Daoy (cell line): Measurements from ENCODE around the gene SLC7A8. TPM values are rescaled to one million over a fixed set of nuclear protein-coding genes. Genes with fewer than 3 reads are reported as not detected.

ENCODE experiments used
- DNase-seq: peaks from one replicate; pipeline ENCODE4 v3.0.0-alpha.2; 2015; ENCODE audit warnings: low read depth
- total RNA-seq: library from RNA; depleted of rRNA; stranded (reverse); fragments of >200 nt; shearing (Covaris generic); gene quantifications from 2 replicates; pipeline ENCODE4 v1.2.3, GENCODE V29; 2014

SLC7A8 gene
- total RNA-seq, 1 experiment from 2014 or later = 0.91 TPM

DNA sequence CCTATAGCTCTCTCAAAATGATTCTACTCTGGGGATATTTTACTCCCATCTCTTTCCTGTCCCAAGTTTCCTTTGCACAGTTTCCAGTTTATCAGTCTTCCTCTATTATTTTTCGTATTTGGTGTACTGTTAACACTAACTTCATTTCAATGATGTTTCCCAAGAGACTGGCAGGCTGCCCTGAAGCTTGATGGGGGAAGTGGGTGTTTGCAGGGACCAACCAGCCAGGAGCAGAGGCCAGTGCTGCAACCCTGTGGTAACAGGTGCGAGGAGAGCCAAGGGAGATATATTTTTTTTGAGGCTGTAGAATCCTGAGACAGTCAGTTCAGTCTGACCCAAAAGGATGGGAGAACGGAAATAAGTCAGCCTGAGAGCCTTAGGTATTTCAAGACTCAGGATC, 52.6 kb downstream of the SLC7A8 start:
- no peak for DNase-seq

DNA sequence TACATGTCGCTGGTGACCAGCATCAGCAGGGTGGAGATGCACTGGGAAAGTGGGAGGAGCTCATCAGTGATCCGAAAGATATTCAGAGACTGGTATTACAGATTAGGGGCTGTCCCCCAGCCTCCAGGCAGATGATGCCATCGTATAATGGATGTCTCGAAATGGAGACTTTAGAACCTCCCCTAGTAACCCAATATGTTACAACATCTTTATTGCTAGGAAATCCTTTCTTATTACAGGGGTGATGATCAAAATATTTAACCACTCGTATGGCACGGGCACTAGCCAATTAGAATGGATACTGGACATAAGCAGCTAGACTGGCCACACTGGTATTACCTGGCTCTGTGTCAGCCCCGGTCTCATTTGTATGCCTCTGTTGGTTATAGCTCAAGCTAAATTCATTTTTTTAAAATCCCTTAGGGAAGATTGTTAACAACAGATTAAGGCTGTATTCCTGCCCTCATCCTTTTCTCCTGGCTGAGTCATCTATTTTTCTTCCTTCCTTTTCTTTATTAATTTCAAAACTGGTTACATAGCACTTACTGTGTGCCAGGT, 53.6 kb downstream of the SLC7A8 start:
- no peak for DNase-seq

DNA sequence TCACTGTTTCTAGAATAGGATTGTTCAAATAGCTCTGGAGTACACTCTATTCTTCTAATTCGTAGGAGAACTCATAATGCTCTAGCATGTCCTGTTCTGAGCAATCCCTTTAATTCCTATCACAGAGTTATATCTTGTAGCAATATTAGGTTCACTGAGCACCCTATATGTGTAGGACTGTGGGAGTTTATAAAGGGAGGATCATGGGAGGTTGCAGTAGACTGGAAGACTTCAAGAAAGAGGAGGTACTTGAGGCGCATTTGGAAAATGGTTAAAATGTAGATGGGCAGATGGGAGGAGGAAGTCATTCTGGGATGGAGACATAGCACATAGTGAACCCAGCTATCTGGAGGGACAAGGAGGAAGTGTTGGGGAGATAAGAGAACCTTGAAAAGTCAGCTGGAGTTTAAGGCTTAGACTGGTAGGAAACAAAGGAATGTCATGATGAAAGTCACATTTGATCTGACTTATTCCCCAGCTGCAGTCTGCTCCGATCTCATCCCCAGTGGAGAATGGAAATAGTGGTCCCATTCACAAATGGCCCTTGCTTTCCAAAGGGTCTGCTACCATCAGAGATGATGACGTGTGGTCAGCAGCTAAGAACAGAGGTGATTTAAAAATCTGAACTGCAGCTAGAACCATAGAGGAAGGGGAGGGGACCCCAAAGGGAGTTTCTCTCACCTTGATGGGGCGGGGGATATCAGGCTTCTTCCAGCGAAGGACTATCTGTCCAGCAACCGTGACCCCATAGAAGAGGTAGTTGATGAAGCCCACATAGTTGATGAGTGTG, 54.3 kb downstream of the SLC7A8 start:
- DNase-seq = no peak

DNA sequence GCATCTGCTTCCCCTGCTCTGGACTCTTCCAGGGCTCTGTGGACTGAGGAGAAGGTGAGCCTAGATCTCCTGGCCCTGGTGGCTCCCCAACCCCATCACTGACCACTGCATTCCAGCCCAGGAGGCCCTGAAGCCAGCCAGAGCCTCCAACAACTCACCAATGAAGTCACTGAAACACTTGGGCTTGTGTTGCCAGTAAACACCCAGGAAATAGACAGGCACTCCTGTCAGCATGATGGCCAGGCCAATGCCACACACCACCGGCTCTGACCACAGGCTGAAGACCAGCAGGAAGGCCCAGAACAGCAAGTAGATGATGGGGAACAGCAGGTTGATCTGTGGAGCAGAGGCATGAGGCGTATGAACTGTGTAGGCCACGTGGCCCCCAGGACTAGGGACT, 55.6 kb downstream of the SLC7A8 start:
- DNase-seq = no peak

DNA sequence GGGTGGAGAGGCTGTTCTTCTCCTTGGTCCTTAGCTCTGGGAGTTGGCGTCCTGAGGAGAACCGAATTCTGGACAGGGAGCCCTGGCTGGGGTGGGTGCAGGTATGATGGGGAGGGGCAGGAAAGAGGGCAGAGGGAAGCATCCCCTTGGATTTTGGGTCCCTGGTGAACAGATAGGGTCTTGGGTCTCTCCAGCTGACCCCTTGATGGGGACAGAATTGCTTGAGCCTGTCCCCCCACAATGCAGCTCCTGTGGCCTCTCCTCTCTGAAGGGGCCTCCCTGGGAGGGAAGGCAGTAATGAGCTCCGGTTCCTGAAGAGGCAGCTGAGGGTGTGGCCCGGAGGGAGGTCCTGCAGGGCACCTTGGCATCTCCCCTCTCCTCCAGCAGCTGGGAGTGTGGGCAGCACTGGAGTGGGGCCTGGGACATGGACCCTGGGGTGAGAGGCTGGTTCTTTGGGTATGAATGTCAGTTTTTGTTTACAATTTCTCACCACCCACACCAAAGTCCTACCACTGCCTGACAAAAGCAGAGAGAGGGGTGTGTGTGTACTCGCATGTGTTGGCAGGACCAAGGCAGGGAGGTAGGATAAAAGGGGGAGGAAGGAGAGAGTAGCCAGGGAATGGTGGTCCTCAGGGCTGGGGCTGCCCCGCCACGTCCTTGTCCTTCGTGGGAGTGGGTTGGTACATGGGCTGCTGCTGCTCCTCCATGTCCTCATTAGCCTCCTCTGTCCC, 56.7 kb downstream of the SLC7A8 start:
- no peak for DNase-seq

DNA sequence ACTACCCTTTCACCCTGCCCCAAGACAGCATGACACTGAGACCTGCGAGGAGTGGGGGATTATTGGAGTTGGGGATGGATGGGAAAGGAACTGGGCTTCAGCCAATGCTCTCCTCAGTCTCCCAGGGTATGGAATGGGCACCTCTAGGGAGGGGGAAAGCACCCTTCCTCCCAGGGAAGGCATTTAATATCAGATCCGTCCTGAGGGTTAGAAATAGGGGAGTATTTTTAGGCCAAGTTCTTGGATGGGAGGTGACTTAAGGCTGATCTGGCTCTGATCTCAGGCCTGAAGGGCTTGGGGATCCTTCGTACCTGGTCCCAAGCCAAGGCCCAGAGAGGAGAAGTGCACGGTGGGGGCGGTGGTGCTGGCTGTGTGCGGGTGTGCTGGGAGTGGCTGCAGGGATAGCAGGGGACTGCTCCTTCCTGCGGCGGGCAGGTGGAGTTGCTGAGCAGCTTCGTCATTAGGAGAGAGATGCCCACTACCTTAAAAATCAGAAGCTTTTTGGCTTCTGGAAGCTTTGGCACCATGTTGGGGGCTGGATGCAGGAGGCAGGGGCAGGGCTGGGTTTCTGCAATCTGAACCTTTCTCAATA, 57.4 kb downstream of the SLC7A8 start:
- DNase-seq = no peak

DNA sequence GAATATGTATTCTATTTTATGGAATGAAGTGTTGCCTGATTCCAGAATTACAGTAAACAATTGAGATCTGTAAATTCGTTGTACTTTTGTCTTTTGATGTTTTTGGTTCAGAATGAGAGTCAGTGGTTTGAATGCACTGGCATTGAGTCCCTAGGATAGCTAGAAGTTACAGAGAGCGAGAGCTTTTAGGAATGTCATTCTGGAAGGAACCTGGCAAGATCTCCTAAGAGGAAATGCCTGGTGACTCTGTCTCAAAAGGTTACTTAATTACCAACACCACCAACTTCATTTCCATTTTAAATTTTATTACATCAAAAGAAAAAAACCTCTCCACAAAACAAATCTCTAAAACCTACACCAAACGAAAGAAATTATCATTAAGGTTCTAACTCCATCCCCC, 58.4 kb downstream of the SLC7A8 start:
- no peak for DNase-seq

DNA sequence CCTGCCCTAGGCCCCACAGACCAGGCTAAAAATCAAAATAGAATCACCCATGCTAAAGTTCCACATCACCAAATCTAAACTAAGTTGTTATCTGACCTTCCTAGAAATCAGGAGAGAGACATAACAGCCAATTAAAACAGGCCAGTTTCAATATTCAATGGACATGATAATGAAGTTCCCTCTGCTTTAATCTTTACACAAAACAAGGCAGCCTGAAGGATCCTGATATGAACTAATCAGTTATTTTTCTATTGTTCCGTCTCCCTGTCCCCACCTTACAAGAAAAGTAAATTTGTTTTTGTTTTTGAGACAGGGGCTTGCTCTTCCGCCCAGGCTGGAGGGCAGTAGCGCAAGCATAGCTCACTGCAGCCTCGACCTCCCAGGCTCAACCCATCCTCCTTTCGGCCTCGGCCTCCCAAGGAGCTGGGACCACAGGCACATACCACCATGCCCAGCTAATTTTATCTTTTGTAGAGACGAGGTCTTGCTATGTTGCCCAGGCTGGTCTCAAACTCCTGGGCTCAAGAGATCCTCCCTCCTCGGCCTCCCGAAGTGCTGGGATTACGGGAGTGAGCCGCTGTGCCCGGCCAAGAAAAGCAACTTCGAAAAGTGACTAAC, 59.0 kb downstream of the SLC7A8 start:
- no peak for DNase-seq

DNA sequence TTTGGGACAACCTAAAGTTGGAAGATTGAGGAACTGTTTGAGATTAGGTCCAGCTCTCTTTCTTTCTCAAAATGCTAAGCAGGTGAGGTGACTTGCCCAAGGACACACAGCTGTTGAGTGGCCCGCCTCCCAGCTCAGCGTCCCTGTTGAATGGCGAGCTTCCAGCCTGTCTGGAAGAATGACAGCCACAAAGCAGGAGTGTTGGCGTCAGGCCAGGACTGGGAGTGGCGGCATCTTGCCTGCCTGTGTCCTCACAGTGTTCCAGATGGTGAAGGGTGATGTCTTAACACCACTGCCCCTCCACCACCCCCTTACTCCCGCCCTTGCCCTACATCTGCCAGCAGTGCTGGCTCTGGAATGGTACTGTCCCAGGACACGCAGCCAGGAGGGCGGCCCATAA, 60.0 kb downstream of the SLC7A8 start:
- DNase-seq = peak; percentile 29

DNA sequence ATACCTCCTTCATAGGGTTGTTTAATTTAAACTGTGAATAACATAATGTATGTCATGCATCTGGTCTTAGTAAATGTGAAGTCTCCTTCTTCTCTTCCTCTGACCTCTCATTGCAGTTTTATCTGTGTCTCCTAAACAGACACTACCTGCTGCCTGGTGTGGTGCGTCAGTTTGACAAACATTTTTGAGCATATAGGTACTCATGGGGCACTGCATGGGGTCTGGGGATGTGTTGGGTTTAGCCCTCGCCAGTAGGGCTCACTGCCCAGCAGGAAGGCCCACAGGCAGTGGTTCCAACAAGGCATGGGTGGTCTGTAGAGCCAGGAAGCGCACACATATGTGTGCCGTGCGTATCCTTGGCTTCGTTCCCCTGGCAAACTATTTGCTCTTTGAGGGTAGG, 61.4 kb downstream of the SLC7A8 start:
- DNase-seq = no peak

DNA sequence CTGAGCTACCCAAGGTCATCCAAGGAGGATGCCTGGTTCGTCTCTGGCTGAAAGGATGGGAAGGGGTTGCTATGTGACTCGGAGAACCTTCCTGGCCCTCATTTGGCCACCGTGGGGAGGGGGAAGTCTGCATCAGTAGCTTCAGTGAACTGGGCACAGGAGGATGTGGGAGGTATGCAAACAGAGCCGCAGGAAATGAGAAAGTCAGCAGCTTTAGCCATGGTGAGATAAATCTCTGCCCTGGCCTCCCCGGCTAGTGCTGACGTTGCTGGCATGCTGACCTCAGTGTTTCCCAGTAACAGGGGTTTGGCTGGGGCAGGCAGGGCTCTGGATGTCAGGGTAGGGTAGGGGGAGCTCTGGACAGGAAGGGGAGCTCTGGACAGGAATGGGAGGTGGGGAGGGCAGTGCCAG, 62.1 kb downstream of the SLC7A8 start:
- peak; percentile 87 for DNase-seq

DNA sequence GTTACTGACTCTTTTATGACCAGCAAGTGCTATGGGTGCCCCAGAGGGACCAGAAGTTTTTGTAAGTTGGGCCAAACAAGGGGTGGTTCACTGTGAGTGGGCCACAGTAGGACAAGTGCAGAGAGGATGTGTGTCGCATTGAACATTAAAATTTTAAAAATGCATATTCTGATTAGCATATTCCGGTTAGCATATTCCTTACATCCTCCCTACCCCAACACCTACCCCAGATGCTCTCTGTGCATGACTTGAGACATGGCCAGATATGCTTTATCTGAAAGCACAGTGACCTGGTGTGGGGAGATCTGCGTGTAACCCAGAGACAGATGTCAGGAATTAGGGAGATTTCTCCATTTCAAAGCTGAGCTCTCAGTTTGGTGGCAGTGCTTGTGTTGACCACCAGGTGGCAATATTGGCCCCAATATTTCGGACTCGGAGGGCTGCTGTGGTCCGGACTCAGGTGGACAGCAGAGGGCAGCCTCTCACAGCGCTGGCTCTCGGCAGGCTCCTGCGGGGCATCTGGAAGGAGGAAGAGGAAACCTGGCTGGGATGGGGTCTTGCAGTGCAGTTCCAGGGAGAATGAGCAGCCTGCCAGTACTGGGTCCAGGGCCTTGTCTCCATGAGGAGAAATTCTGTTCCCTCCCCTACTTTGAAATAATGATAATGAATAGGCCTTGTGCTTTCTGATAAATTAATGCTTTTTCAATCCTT, 62.8 kb downstream of the SLC7A8 start:
- DNase-seq = peak; percentile 94

DNA sequence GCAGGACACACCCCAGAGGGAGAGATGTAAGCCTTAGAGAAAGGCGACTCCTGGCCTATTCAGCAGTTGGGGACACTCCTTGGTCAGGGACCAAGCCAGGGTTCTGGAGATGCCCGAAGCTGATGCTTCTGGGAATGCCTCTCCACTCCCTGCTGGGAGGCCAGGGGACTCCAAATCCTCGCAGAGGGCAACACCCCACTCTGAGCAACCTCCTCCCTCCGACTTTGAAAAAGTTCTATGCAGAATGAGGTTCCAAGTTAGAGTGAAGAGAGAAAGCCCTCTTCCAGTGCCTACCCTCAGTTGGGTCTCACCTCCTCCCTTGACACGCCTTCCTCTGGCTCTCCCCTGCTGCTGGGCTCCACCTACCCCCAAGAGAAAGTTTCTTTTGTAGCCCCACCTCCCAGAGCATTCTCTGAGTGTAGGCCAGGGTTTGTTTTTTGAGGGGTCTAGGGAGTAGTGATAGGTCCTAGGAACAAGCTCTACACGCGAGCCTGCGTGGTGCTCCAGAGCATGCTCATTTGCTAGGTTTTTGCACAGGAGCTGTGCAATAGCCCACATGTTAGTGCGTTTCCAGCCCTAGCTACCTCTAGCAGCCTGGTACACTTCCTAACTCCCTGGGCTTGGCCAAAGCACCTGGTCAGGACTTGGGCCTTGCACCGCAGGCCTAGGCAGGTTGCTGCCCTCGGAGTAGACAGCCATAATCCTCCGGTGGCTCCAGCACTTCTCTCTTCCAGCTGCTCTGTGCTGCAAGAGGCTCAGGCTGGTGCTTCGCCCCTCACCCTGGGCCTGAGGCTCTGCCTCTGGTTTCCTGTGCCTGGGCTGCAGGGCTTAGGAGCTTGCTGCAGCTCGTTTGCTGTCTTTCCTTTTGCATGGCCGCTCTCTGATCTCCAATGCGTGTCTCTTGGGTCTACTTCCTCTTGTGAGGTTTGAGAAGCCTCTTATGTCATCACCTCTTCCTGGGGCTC, 63.8 kb downstream of the SLC7A8 start:
- no peak for DNase-seq

DNA sequence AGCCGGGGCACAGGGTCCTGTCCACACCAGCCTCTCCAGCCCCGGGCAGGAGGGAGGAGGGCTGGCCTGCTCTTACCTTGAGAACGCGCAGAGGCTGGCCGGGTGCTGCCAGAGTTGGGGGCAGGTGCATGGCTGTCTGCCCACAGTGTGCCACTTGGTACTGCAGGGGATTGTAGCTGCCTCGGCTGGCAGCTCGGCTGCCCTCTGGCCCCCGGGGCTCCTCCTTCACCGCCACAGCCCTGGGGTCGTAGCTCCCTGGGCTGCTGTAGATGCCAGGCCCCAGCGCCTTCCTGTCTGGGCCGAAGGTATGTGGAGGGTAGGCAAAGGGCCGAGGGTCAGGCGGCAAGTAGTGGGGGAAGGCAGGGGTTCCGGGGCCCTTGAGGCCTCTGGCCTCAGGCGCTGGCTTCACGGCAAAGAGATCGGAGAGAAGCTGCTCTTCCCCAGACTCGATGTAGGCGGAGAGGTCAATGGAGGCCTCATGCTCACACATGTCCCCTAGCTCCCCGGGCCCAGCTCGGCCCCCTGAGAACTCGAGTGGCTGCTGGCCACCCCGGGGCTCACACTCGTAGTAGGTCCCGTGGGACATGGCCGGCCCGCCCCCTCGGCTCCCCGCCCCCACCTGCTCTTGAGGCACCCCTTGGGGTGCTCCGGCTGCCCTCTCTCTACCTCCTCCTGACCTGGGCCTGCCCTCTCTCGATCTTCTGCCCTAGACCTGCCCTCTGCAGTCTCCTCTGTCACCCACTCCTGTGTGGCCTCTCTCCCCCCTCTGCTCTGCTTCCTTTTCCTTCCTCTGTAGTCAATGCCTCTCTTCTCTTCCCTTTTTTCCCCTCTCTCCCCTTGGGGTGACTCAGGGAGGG, 64.7 kb downstream of the SLC7A8 start, which contains the start of gene CEBPE:
CEBPE (minus strand) TSS at position 750 of the 857 bp plus-strand sequence; CDS start at position 586, 164 bp downstream.
- DNase-seq = no peak

DNA sequence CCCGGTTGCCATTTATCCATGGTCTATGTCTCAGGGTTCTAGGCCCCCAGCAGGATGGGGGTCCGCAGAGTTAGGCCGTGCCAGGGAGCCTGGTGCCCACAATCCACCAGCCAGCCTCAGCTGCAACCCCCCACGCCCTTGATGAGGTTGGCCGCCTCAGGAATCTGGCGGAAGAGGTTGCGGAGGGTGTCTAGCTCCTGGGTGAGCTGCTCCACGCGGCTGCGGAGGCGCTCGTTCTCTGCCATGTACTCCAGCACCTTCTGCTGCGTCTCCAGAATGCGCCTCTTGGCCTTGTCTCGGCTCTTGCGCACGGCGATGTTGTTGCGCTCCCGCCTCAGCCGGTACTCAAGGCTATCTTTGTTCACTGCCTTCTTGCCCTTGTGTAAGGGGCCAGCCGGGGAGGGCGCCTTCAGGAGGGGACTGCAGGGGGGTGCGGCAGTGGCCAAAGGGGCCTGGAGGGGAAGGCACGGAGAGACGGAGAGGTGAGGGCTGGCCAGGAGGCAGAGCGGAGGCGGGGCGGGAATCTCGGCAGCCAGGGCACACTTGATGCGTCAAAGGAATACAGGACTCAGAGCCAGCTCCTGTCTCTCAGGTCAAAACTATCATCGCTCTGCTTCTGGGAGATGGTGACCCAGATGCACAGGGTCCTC, 66.0 kb downstream of the SLC7A8 start:
- DNase-seq = no peak

DNA sequence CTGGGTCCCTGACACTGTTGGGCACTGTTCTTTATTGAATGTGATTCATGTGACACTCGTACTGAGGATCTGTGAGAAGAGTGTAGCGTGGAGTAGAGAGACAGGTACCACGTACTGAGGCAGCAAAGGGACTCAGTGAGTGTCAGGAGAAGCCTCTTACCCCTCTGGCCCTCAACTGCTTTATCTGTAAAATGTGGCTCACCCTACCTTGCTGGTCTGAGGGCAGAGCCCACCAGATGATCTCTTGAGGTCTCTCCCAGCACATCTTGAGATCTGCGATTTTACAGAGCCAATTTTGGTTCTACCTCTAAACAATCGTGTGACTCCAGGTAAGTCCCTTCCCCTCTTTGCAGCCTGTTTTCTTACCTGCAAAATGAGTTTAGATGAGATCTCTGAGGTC, 67.5 kb downstream of the SLC7A8 start:
- no peak for DNase-seq

DNA sequence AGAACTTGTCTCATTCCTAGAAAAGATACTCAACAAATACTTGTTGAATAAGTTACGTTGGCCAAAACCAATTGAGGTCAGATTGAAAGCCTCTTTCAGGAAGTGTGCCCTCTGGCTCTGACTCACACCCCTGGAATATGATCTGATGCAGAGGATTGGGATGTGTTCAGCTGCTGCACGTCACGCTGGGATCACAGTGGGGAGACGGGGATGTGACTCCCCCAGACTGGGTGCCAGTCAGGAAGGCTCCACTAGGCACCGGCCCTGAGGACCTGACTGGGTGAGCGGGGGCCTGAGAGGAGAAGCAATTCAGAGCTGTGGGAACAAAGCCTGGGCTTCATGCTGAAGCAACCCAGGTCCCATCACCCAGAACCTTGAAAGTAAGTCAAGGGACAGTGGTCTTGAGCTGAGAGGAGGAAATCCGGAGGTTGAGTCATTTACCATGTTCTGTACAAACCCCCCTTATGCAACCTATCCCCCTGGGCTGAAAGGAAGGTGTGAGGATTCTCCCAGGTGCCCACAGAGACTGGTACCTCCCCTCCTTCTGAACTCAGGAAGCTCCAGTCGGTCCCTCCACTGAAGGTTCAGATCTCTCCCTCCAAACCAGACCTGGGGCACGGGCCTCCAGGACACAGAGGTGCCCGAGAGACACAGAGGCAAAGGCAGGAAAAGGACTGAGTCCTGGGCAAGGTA, 68.3 kb downstream of the SLC7A8 start:
- DNase-seq = peak; percentile 94

DNA sequence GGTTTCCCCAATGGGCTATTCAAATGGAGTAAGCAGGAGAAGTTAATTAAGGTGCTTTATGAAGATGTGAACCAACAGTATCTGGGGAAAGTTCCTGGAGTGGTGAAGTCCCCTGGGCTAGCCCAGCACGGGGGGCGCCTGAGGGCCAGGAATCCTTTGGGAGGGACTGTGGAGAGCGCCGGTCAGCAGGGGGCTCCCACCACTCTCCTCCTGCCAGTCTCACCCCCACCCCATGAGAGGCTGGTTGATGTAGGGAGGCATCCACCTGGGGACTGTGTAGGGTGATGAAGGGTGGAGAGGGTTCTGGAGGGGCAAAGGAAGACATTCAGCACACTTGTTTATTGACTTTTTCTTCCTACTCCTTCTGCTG, 68.8 kb downstream of the SLC7A8 start:
- no peak for DNase-seq
